Liver (tissue), 3 donors: ENCODE results near the gene HMGN4.

ENCODE experiments used
- CTCF ChIP-seq: fragments of 150-350 bp; IDR thresholded peaks from 2 replicates; pipeline ENCODE4 v1.5.1; 2017; ENCODE audit warnings: improper control_type of control experiment, low read depth, low read length; ENCODE audit not compliant: missing input control
- EGR1 ChIP-seq, 2 donors: IDR thresholded peaks; 2 replicates each; pipeline ENCODE4 v1.6.1; 2016 to 2018; ENCODE audit warnings: antibody characterized with exemption in 2 of 2, low read depth in 2 of 2
- GABPA ChIP-seq, 2 donors: IDR thresholded peaks in 1 of 2; conservative IDR thresholded peaks in 1 of 2; 2 replicates each; pipeline ENCODE4 v1.6.1; 2016; ENCODE audit warnings: antibody characterized with exemption in 2 of 2, mild to moderate bottlenecking in 1 of 2, moderate library complexity in 1 of 2
- RAD21 ChIP-seq, 2 donors: IDR thresholded peaks; 2 replicates each; pipeline ENCODE4 v1.6.1; 2016; ENCODE audit warnings: antibody characterized with exemption in 2 of 2, mild to moderate bottlenecking in 2 of 2
- SP1 ChIP-seq: IDR thresholded peaks from 2 replicates; pipeline ENCODE4 v1.6.1; 2018; ENCODE audit warnings: antibody characterized with exemption, mild to moderate bottlenecking
- TAF1 ChIP-seq: conservative IDR thresholded peaks from 2 replicates; pipeline ENCODE4 v1.6.1; 2016; ENCODE audit warnings: antibody characterized with exemption, mild to moderate bottlenecking
- YY1 ChIP-seq: IDR thresholded peaks from 2 replicates; pipeline ENCODE4 v1.6.1; 2016; ENCODE audit warnings: antibody characterized with exemption, mild to moderate bottlenecking
- ZBTB33 ChIP-seq: IDR thresholded peaks from 2 replicates; pipeline ENCODE4 v1.6.1; 2016; ENCODE audit warnings: antibody characterized with exemption
- TF ChIP-seq, protein P1 (sequence below): IDR thresholded peaks from 2 replicates; pipeline ENCODE4 v1.6.1; 2016; ENCODE audit warnings: antibody characterized with exemption
- TF ChIP-seq, protein P2 (sequence below): IDR thresholded peaks from 2 replicates; pipeline ENCODE4 v1.6.1; 2016; ENCODE audit warnings: antibody characterized with exemption, mild to moderate bottlenecking
- donor health status: healthy.
- donor health status: healthy.

- TF ChIP-seq EGR1 (IDR thresholded peaks at IDR 0.05; ENCODE audit: low read depth in 2 of 2) (peak in 1 of 2 donors; percentile 29), CTCF (no peak), YY1 (peak; percentile 23), ZBTB33 (no peak), GABPA (IDR thresholded peaks at IDR 0.05 in 1 of 2, conservative IDR thresholded peaks at IDR 0.05 in 1 of 2) (no peak), TAF1 (no peak), RAD21 (IDR thresholded peaks at IDR 0.05) (peak; percentile 22 to 24), SP1 (peak; percentile 15)
- TF ChIP-seq, protein P1, sequence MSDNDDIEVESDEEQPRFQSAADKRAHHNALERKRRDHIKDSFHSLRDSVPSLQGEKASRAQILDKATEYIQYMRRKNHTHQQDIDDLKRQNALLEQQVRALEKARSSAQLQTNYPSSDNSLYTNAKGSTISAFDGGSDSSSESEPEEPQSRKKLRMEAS, result no peak
- TF ChIP-seq, protein P2, sequence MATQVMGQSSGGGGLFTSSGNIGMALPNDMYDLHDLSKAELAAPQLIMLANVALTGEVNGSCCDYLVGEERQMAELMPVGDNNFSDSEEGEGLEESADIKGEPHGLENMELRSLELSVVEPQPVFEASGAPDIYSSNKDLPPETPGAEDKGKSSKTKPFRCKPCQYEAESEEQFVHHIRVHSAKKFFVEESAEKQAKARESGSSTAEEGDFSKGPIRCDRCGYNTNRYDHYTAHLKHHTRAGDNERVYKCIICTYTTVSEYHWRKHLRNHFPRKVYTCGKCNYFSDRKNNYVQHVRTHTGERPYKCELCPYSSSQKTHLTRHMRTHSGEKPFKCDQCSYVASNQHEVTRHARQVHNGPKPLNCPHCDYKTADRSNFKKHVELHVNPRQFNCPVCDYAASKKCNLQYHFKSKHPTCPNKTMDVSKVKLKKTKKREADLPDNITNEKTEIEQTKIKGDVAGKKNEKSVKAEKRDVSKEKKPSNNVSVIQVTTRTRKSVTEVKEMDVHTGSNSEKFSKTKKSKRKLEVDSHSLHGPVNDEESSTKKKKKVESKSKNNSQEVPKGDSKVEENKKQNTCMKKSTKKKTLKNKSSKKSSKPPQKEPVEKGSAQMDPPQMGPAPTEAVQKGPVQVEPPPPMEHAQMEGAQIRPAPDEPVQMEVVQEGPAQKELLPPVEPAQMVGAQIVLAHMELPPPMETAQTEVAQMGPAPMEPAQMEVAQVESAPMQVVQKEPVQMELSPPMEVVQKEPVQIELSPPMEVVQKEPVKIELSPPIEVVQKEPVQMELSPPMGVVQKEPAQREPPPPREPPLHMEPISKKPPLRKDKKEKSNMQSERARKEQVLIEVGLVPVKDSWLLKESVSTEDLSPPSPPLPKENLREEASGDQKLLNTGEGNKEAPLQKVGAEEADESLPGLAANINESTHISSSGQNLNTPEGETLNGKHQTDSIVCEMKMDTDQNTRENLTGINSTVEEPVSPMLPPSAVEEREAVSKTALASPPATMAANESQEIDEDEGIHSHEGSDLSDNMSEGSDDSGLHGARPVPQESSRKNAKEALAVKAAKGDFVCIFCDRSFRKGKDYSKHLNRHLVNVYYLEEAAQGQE, result no peak
Observed at GRCh38 chr6:26568601-26569432, 30.7 kb downstream of the HMGN4 start.
